A673 (cell line): ENCODE data around the gene MDGA2. TPM values are rescaled to one million over a fixed set of nuclear protein-coding genes. Genes with fewer than 3 reads are reported as not detected.

Experiments used
- BruUV-seq: library from RNA; stranded (reverse); fragments of 400-500 nt; replicated peaks from 2 replicates; lab custom pipeline; 2021; lab: Mats Ljungman, UMichigan
- CTCF ChIA-PET: fragments of 300-600 bp; sonication (Branson Sonifier 250); formaldehyde crosslinking; loops from one replicate; lab custom pipeline; 2022; ENCODE audit warnings: antibody characterized with exemption; lab: Charles Lee
- POLR2A ChIA-PET: fragments of 300-600 bp; sonication (Branson Sonifier 250); formaldehyde crosslinking; loops from one replicate; lab custom pipeline; 2022; ENCODE audit warnings: antibody characterized with exemption; ENCODE audit not compliant: low non-redundant PET; lab: Charles Lee
- DNase-seq: peaks from one replicate; pipeline ENCODE4 v3.0.0-alpha.2; 2015; ENCODE audit warnings: low spot score
- H3K27ac ChIP-seq: fragments of 200-600 bp; sonication (generic); 2 replicates; pipeline ENCODE4 v1.5.1; 2016; ENCODE audit warnings: mixed run types, low read depth, mild to moderate bottlenecking, mixed read lengths, antibody characterized with exemption, low read length; ENCODE audit not compliant: poor library complexity, severe bottlenecking
- H3K27me3 ChIP-seq: fragments of 200-600 bp; sonication (generic); replicated peaks from 2 replicates; pipeline ENCODE4 v1.6.1; 2017; ENCODE audit warnings: mixed run types, low read depth, mild to moderate bottlenecking, mixed read lengths, antibody characterized with exemption, low read length; ENCODE audit not compliant: insufficient read depth, poor library complexity
- H3K36me3 ChIP-seq: fragments of 200-600 bp; sonication (generic); 2 replicates; pipeline ENCODE4 v1.6.1; 2016; ENCODE audit warnings: mixed run types, mild to moderate bottlenecking, mixed read lengths, antibody characterized with exemption, low read length; ENCODE audit not compliant: insufficient read depth, poor library complexity, severe bottlenecking
- H3K4me1 ChIP-seq: fragments of 200-600 bp; sonication (generic); 2 replicates; pipeline ENCODE4 v1.6.1; 2017; ENCODE audit warnings: mixed run types, mild to moderate bottlenecking, mixed read lengths, antibody characterized with exemption, low read length; ENCODE audit not compliant: insufficient read depth, poor library complexity, severe bottlenecking
- H3K4me3 ChIP-seq: fragments of 200-600 bp; sonication (generic); 2 replicates; pipeline ENCODE4 v1.5.1; 2016; ENCODE audit warnings: low read depth, mixed run types, mild to moderate bottlenecking, mixed read lengths, low read length; ENCODE audit not compliant: poor library complexity, severe bottlenecking
- H3K9me3 ChIP-seq: fragments of 200-600 bp; sonication (generic); 2 replicates; pipeline ENCODE4 v1.6.1; 2016; ENCODE audit warnings: mixed run types, low read depth, mild to moderate bottlenecking, mixed read lengths, antibody characterized with exemption, low read length; ENCODE audit not compliant: poor library complexity, severe bottlenecking
- CTCF ChIP-seq: fragments of 300-800, 200-600 bp; sonication (generic); conservative IDR thresholded peaks from 2 replicates; pipeline ENCODE4 v1.5.1; 2017; ENCODE audit warnings: low read depth, mild to moderate bottlenecking, antibody characterized with exemption, low read length, moderate library complexity, mixed read lengths
- EZH2 ChIP-seq: fragments of 200-600 bp; sonication (generic); IDR thresholded peaks from 2 replicates; pipeline ENCODE4 v1.6.1; 2017; ENCODE audit warnings: borderline replicate concordance, low read depth, mild to moderate bottlenecking, mixed read lengths, antibody characterized with exemption, low read length; ENCODE audit not compliant: poor library complexity, severe bottlenecking
- intact Hi-C: fragments of 100-400 bp; cut with micrococcal nuclease; formaldehyde crosslinking; loops from one replicate; pipeline ENCODE4 v1.10.0; 2022; ENCODE audit not compliant: unreplicated experiment
- total RNA-seq: library from RNA; stranded (reverse); gene quantifications from 2 replicates; pipeline ENCODE4 v1.2.3, GENCODE V29; 2021

The MDGA2 gene
- total RNA-seq, 1 experiment from 2014 or later, result not detected

- no TSS peak for BruUV-seq
- intact Hi-C loops, result no loop called here
- CTCF ChIA-PET, result no interaction called here
- Histone ChIP-seq H3K36me3 (no peaks in the 10 kb centered on the region), H3K4me3 (no peak overlapping the region), H3K4me1 (no peaks in the 10 kb centered on the region), H3K27ac (no peak overlapping the region), H3K27me3 (no peaks in the 10 kb centered on the region), H3K9me3 (no peaks in the 10 kb centered on the region)
- POLR2A ChIA-PET, result no interaction called here
- no peak for DNase-seq
- TF ChIP-seq EZH2 (no peak), CTCF (no peak)
Measured at GRCh38 chr14:47422191-47422590, 253.2 kb downstream of the MDGA2 start.

- TF ChIP-seq CTCF (no peak), EZH2 (no peak)
- CTCF ChIA-PET, result no interaction called here
- Histone ChIP-seq H3K4me3 (no peak overlapping the region), H3K27ac (no peak overlapping the region), H3K9me3 (no peaks in the 10 kb centered on the region), H3K4me1 (no peaks in the 10 kb centered on the region), H3K36me3 (no peaks in the 10 kb centered on the region), H3K27me3 (peaks cover 26% of the 10 kb centered on the region)
- DNase-seq, result no peak
- intact Hi-C loops, result no loop called here
- POLR2A ChIA-PET, result no interaction called here
- BruUV-seq, result no TSS peak
Measured at GRCh38 chr14:47411523-47411922, 263.9 kb downstream of the MDGA2 start.

- Histone ChIP-seq H3K4me1 (no peaks in the 10 kb centered on the region), H3K27me3 (peaks cover 27% of the 10 kb centered on the region), H3K9me3 (no peaks in the 10 kb centered on the region), H3K27ac (no peak overlapping the region), H3K36me3 (no peaks in the 10 kb centered on the region), H3K4me3 (no peak overlapping the region)
- DNase-seq, result no peak
- intact Hi-C loops, result no loop called here
- no TSS peak for BruUV-seq
- ChIA-PET POLR2A (no interaction called here), CTCF (no interaction called here)
- TF ChIP-seq EZH2 (no peak), CTCF (no peak)
Measured at GRCh38 chr14:47392326-47392725, 283.1 kb downstream of the MDGA2 start.
